Lower leg skin (tissue), 4 donors: ENCODE data around the gene ATP6V1G2. TPM values are rescaled to one million over a fixed set of nuclear protein-coding genes. Genes with fewer than 3 reads are reported as not detected.

ENCODE experiments used
- DNase-seq, 2 donors: peaks; one replicate each; pipeline ENCODE4 v3.0.0-alpha.2; 2019; ENCODE audit warnings: low spot score in 2 of 2
- H3K4me3 ChIP-seq: fragments of 200-600 bp; sonication (generic); 2 replicates; pipeline ENCODE4 v1.5.1; 2017; ENCODE audit warnings: mild to moderate bottlenecking, low read depth; ENCODE audit not compliant: poor library complexity, severe bottlenecking
- CTCF ChIP-seq, 3 donors: fragments of 450-650 bp; IDR thresholded peaks; one replicate each; pipeline ENCODE4 v1.5.1; 2016; ENCODE audit warnings: antibody characterized with exemption in 3 of 3, mild to moderate bottlenecking in 3 of 3, moderate library complexity in 2 of 3
- POLR2A ChIP-seq, 2 donors: fragments of 450-650 bp; IDR thresholded peaks; one replicate each; pipeline ENCODE4 v1.6.1; 2016 to 2017; ENCODE audit warnings: antibody characterized with exemption in 2 of 2, mild to moderate bottlenecking in 1 of 2, moderate library complexity in 1 of 2
- WGBS, 2 donors: methylation state at CpG; one replicate each; pipeline ENCODE4 v1.1.5; 2018; 5-methylcytosine and 5-hydroxymethylcytosine counted together
- intact Hi-C: fragments of 100-400 bp; cut with DNase I; formaldehyde crosslinking; loops from one replicate; pipeline ENCODE4 v1.15.0; 2023; ENCODE audit warnings: low total_unique reads
- total RNA-seq, 4 donors: library from RNA; depleted of rRNA; stranded (reverse); fragments of >200 nt; gene quantifications; one replicate each; pipeline ENCODE4 v1.1.0, GENCODE V29; 2016

The ATP6V1G2 gene
- total RNA-seq, 4 donors from 2014 or later: 0.46 to 1.3 TPM; not detected in 2

- TF ChIP-seq CTCF (IDR thresholded peaks at IDR 0.05) (no peak), POLR2A (IDR thresholded peaks at IDR 0.05) (no peak)
- 88 to 90% methylated on average over 7 of the region's 7 CpGs for WGBS, 2 donors
- intact Hi-C loops: no loop called here
- peak in 1 of 2 donors; percentile 66 for DNase-seq
- no peak overlapping the region for H3K4me3 ChIP-seq
Observed at GRCh38 chr6:31531162-31531561, 15.2 kb downstream of the ATP6V1G2 start.

- intact Hi-C loops: no loop called here
- DNase-seq: peak in 1 of 2 donors; percentile 59
- WGBS, 2 donors: 62 to 83% methylated on average over 5 to 6 of the region's 6 CpGs
- H3K4me3 ChIP-seq: no peak overlapping the region
- TF ChIP-seq POLR2A (IDR thresholded peaks at IDR 0.05) (no peak), CTCF (IDR thresholded peaks at IDR 0.05) (no peak)
Observed at GRCh38 chr6:31530659-31531058, 15.7 kb downstream of the ATP6V1G2 start.

GRCh38 chr6:31529329-31530150 is 16.9 kb downstream of the ATP6V1G2 start:
- peak in 1 of 2 donors; percentile 62 for DNase-seq
- 48 to 59% methylated on average over 12 of the region's 12 CpGs for WGBS, 2 donors
- intact Hi-C loops: no loop called here
- no peak for TF ChIP-seq CTCF (IDR thresholded peaks at IDR 0.05)
- TF ChIP-seq POLR2A (IDR thresholded peaks at IDR 0.05): no peak
- no peak overlapping the region for H3K4me3 ChIP-seq

GRCh38 chr6:31528821-31529328 is 17.5 kb downstream of the ATP6V1G2 start, which contains the start of gene MCCD1:
MCCD1 (plus strand) TSS chr6:31528962; CDS start chr6:31529015, 53 bp downstream.
- peak in 1 of 2 donors; percentile 53 for DNase-seq
- 51 to 63% methylated on average over 7 of the region's 7 CpGs for WGBS, 2 donors
- intact Hi-C loops: no loop called here
- TF ChIP-seq CTCF (IDR thresholded peaks at IDR 0.05) (no peak), POLR2A (IDR thresholded peaks at IDR 0.05) (no peak)
- H3K4me3 ChIP-seq: no peak within 1 kb of the TSS

- 76 to 82% methylated on average over 4 of the region's 4 CpGs for WGBS, 2 donors
- intact Hi-C loops: no loop called here
- DNase-seq: no peak
- TF ChIP-seq CTCF (IDR thresholded peaks at IDR 0.05) (no peak), POLR2A (IDR thresholded peaks at IDR 0.05) (no peak)
- no peak overlapping the region for H3K4me3 ChIP-seq
Observed at GRCh38 chr6:31528307-31528777, 18.1 kb downstream of the ATP6V1G2 start.
